HepG2 (cell line): Measurements from ENCODE around the gene HYPK. TPM values are rescaled to one million over a fixed set of nuclear protein-coding genes. Genes with fewer than 3 reads are reported as not detected.

Experiments used
- CENPT ChIP-seq: sonication (generic); formaldehyde crosslinking; IDR thresholded peaks from 2 replicates; pipeline ENCODE4 v1.8.0; 2022; ENCODE audit warnings: low read depth, mild to moderate bottlenecking, moderate library complexity, missing genetic modification reagents
- CREB3 ChIP-seq: sonication (generic); formaldehyde crosslinking; IDR thresholded peaks from 2 replicates; pipeline ENCODE4 v1.5.0; 2020; ENCODE audit warnings: missing genetic modification reagents
- ETV5 ChIP-seq: IDR thresholded peaks from 2 replicates; pipeline ENCODE4 v1.6.1; 2018; ENCODE audit warnings: missing biosample characterization, missing genetic modification reagents, inconsistent platforms, borderline replicate concordance
- FOXA3 ChIP-seq: IDR thresholded peaks from 2 replicates; pipeline ENCODE4 v1.6.1; 2016; ENCODE audit warnings: missing genetic modification reagents, missing compliant biosample characterization
- MTERF4 ChIP-seq: sonication (generic); formaldehyde crosslinking; IDR thresholded peaks from 2 replicates; pipeline ENCODE4 v1.8.0; 2023; ENCODE audit warnings: mild to moderate bottlenecking, missing genetic modification reagents
- MXI1 ChIP-seq: IDR thresholded peaks from 3 replicates; pipeline ENCODE4 v1.6.1; 2012; ENCODE audit warnings: low read depth, low read length, inconsistent platforms, borderline replicate concordance
- NCOA2 ChIP-seq: sonication (generic); formaldehyde crosslinking; IDR thresholded peaks from 2 replicates; pipeline ENCODE4 v1.8.0; 2022; ENCODE audit warnings: inconsistent platforms
- NFE2 ChIP-seq: sonication (generic); formaldehyde crosslinking; IDR thresholded peaks from 2 replicates; pipeline ENCODE4 v1.4.0; 2020; ENCODE audit warnings: missing genetic modification reagents
- NONO ChIP-seq, 2 experiments: fragments of 450-650 bp in 1 of 2; sonication (generic) in 1 of 2; formaldehyde crosslinking in 1 of 2; IDR thresholded peaks in 1 of 2; conservative IDR thresholded peaks in 1 of 2; 2 replicates each; pipeline versions ENCODE4 v1.6.1 to v1.8.0; 2017 to 2022; ENCODE audit warnings: mild to moderate bottlenecking in 1 of 2, missing genetic modification reagents in 1 of 2, moderate library complexity in 1 of 2
- NR2C2 ChIP-seq: sonication (generic); formaldehyde crosslinking; IDR thresholded peaks from 2 replicates; pipeline ENCODE4 v1.4.0; 2020; ENCODE audit warnings: missing genetic modification reagents, mild to moderate bottlenecking, moderate library complexity, borderline replicate concordance
- PAF1 ChIP-seq: IDR thresholded peaks from 2 replicates; pipeline ENCODE4 v1.6.1; 2016; ENCODE audit warnings: missing genetic modification reagents, missing compliant biosample characterization
- PHF20 ChIP-seq: sonication (generic); formaldehyde crosslinking; IDR thresholded peaks from 2 replicates; pipeline ENCODE4 v1.5.0; 2020; ENCODE audit warnings: mild to moderate bottlenecking, missing genetic modification reagents
- SMYD3 ChIP-seq: sonication (generic); formaldehyde crosslinking; IDR thresholded peaks from 2 replicates; pipeline ENCODE4 v1.8.1; 2023; ENCODE audit warnings: mild to moderate bottlenecking, missing genetic modification reagents
- ZBTB21 ChIP-seq: sonication (generic); formaldehyde crosslinking; IDR thresholded peaks from 2 replicates; pipeline ENCODE4 v1.4.0; 2020; ENCODE audit warnings: missing genetic modification reagents
- ZBTB38 ChIP-seq: sonication (generic); formaldehyde crosslinking; IDR thresholded peaks from 2 replicates; pipeline ENCODE4 v1.5.1; 2020; ENCODE audit warnings: mild to moderate bottlenecking, missing genetic modification reagents
- ZNF253 ChIP-seq: sonication (generic); formaldehyde crosslinking; IDR thresholded peaks from 2 replicates; pipeline ENCODE4 v1.8.0; 2022; ENCODE audit warnings: mild to moderate bottlenecking, missing genetic modification reagents, borderline replicate concordance
- ZNF274 ChIP-seq: sonication (generic); formaldehyde crosslinking; IDR thresholded peaks from 2 replicates; pipeline ENCODE4 v1.5.1; 2020; ENCODE audit warnings: mild to moderate bottlenecking, missing genetic modification reagents
- ZNF275 ChIP-seq: sonication (generic); formaldehyde crosslinking; IDR thresholded peaks from 2 replicates; pipeline ENCODE4 v1.8.0; 2022; ENCODE audit warnings: missing genetic modification reagents, mild to moderate bottlenecking, inconsistent platforms, borderline replicate concordance
- ZNF546 ChIP-seq: sonication (generic); formaldehyde crosslinking; conservative IDR thresholded peaks from 2 replicates; pipeline ENCODE4 v1.8.1; 2023; ENCODE audit warnings: mild to moderate bottlenecking, missing genetic modification reagents
- ZNF570 ChIP-seq: sonication (generic); formaldehyde crosslinking; IDR thresholded peaks from 2 replicates; pipeline ENCODE4 v1.4.0; 2020; ENCODE audit warnings: mild to moderate bottlenecking, missing genetic modification reagents, borderline replicate concordance
- ZNF891 ChIP-seq: sonication (generic); formaldehyde crosslinking; IDR thresholded peaks from 2 replicates; pipeline ENCODE4 v1.5.0; 2020; ENCODE audit warnings: mild to moderate bottlenecking, missing genetic modification reagents
- polyA plus RNA-seq, 8 experiments: library from polyadenylated mRNA; depleted of rRNA in 3 of 8; stranded (reverse) in 7 of 8; unstranded in 1 of 8; fragments of >200 nt; fragmentation: Illumina TruSeq in 4 of 8; extraction: Trizol in 4 of 8; gene quantifications; 2 replicates each; pipeline versions ENCODE4 v1.2.1 to v1.2.3, GENCODE V29; 2011 to 2016; ENCODE audit warnings: low read depth in 4 of 8, missing spikeins in 1 of 8, mixed read lengths in 1 of 8; ENCODE audit not compliant: insufficient read depth in 1 of 8
- total RNA-seq, 5 experiments: library from RNA; depleted of rRNA; stranded (reverse); fragments of >200 nt; fragmentation: Illumina TruSeq; extraction: Trizol; gene quantifications; 2 replicates each; pipeline ENCODE4 v1.2.3, GENCODE V29; 2016; ENCODE audit warnings: low read depth in 1 of 5
- TF ChIP-seq, protein P1 (sequence below): sonication (generic); formaldehyde crosslinking; conservative IDR thresholded peaks from 2 replicates; pipeline ENCODE4 v1.4.0; 2020; ENCODE audit warnings: missing genetic modification reagents
- TF ChIP-seq, protein P2 (sequence below): IDR thresholded peaks from 2 replicates; pipeline ENCODE4 v1.6.1; 2018; ENCODE audit warnings: missing genetic modification reagents

The HYPK gene
- total and polyA plus RNA-seq, 2 of the 13 experiments (the other 11 are each of a cell fraction or from before 2014, with no cell fraction given) = 13.5 to 16.5 TPM

- TF ChIP-seq SMYD3 = no peak
- TF ChIP-seq NONO (IDR thresholded peaks at IDR 0.05) = no peak
- peak; percentile 78 for TF ChIP-seq NONO (CRISPR knock-in tag; conservative IDR thresholded peaks at IDR 0.05)
- no peak for TF ChIP-seq CREB3 (CRISPR knock-in tag)
- TF ChIP-seq NFE2 = no peak
- peak; percentile 57 for TF ChIP-seq ZNF274 (CRISPR knock-in tag)
- TF ChIP-seq ZNF253 (CRISPR knock-in tag) = peak; percentile 69; the same call in 1 of the 2 replicates
- no peak for TF ChIP-seq MTERF4 (CRISPR knock-in tag)
- 0 out of 2 replicates have a peak, but pooled peaks have one; percentile 20 for TF ChIP-seq ZNF275 (CRISPR knock-in tag)
- 0 out of 2 replicates have a peak, but pooled peaks have one; percentile 29 for TF ChIP-seq ZBTB38
- peak; percentile 37; the same call in 1 of the 2 replicates for TF ChIP-seq CENPT (CRISPR knock-in tag)
- TF ChIP-seq PAF1 (CRISPR knock-in tag) = no peak
- no peak for TF ChIP-seq ZNF570 (CRISPR knock-in tag)
- 0 out of 2 replicates have a peak, but pooled peaks have one; percentile 19 for TF ChIP-seq ETV5 (CRISPR knock-in tag)
- no peak for TF ChIP-seq ZBTB21 (CRISPR knock-in tag)
- TF ChIP-seq ZNF546 = peak; percentile 61; the same call in 1 of the 2 replicates
- TF ChIP-seq NR2C2 = no peak
- TF ChIP-seq PHF20 (CRISPR knock-in tag) = peak; percentile 29; the same call in 1 of the 2 replicates
- TF ChIP-seq MXI1 = no peak
- 0 out of 2 replicates have a peak, but pooled peaks have one; percentile 7 for TF ChIP-seq FOXA3 (CRISPR knock-in tag)
- TF ChIP-seq NCOA2 (CRISPR knock-in tag) = no peak
- TF ChIP-seq, protein P1, sequence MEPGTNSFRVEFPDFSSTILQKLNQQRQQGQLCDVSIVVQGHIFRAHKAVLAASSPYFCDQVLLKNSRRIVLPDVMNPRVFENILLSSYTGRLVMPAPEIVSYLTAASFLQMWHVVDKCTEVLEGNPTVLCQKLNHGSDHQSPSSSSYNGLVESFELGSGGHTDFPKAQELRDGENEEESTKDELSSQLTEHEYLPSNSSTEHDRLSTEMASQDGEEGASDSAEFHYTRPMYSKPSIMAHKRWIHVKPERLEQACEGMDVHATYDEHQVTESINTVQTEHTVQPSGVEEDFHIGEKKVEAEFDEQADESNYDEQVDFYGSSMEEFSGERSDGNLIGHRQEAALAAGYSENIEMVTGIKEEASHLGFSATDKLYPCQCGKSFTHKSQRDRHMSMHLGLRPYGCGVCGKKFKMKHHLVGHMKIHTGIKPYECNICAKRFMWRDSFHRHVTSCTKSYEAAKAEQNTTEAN (CRISPR knock-in tag) = no peak
- TF ChIP-seq, protein P2, sequence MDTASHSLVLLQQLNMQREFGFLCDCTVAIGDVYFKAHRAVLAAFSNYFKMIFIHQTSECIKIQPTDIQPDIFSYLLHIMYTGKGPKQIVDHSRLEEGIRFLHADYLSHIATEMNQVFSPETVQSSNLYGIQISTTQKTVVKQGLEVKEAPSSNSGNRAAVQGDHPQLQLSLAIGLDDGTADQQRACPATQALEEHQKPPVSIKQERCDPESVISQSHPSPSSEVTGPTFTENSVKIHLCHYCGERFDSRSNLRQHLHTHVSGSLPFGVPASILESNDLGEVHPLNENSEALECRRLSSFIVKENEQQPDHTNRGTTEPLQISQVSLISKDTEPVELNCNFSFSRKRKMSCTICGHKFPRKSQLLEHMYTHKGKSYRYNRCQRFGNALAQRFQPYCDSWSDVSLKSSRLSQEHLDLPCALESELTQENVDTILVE (CRISPR knock-in tag) = no peak
- no peak for TF ChIP-seq ZNF891 (CRISPR knock-in tag)
These were observed 24.2 kb upstream of the HYPK start (continued) for GRCh38 chr15:43776101-43776717.
